Natural killer cell (primary cell): ENCODE results near the gene GALNT7. TPM values are rescaled to one million over a fixed set of nuclear protein-coding genes. Genes with fewer than 3 reads are reported as not detected.

ENCODE experiments used
- ATAC-seq, 3 donors: fragments of 150-1000 bp in 2 of 3; fragments of 200-7000 bp in 1 of 3; cut with Tn5 transposase; 1 replicate in 1 of 3; 2 replicates in 2 of 3; pipeline ENCODE4 v1.10.0; 2021; ENCODE audit warnings: mild to moderate bottlenecking in 2 of 3, moderate library complexity in 2 of 3
- DNase-seq, 2 donors: peaks; one replicate each; pipeline versions ENCODE4 v3.0.0 to v3.0.0-alpha.2; 2013 to 2021; ENCODE audit warnings: mixed read lengths in 1 of 2
- H3K27ac ChIP-seq: one replicate; pipeline ENCODE4 v1.5.1; 2013; ENCODE audit warnings: mild to moderate bottlenecking, low read length
- H3K27me3 ChIP-seq: one replicate; pipeline ENCODE4 v1.6.1; 2013; ENCODE audit warnings: low read length; ENCODE audit not compliant: control insufficient read depth, insufficient read depth
- H3K36me3 ChIP-seq: one replicate; pipeline ENCODE4 v1.6.1; 2013; ENCODE audit warnings: low read length; ENCODE audit not compliant: control insufficient read depth, insufficient read depth
- H3K4me1 ChIP-seq: one replicate; pipeline ENCODE4 v1.6.1; 2013; ENCODE audit warnings: low read length; ENCODE audit not compliant: control insufficient read depth, insufficient read depth
- H3K4me3 ChIP-seq: one replicate; pipeline ENCODE4 v1.5.1; 2013; ENCODE audit warnings: low read length
- H3K9me3 ChIP-seq: one replicate; pipeline ENCODE4 v1.6.1; 2013; ENCODE audit warnings: low read length; ENCODE audit not compliant: control insufficient read depth, insufficient read depth
- H3K27ac Mint-ChIP-seq, 2 donors: one replicate each; pipeline ENCODE4 v1.8.0; 2022; ENCODE audit warnings: mild to moderate bottlenecking in 2 of 2, mixed read lengths in 2 of 2, moderate library complexity in 1 of 2
- H3K27me3 Mint-ChIP-seq, 2 donors: one replicate each; pipeline ENCODE4 v1.8.0; 2022; ENCODE audit warnings: low read depth in 2 of 2, mixed read lengths in 2 of 2
- H3K36me3 Mint-ChIP-seq: one replicate; pipeline ENCODE4 v1.8.0; 2022; ENCODE audit warnings: mixed read lengths
- H3K4me1 Mint-ChIP-seq, 2 donors: one replicate each; pipeline ENCODE4 v1.8.0; 2022; ENCODE audit warnings: mixed read lengths in 2 of 2
- H3K4me3 Mint-ChIP-seq: one replicate; pipeline ENCODE4 v1.8.0; 2022; ENCODE audit warnings: mild to moderate bottlenecking, moderate library complexity, mixed read lengths
- H3K9me3 Mint-ChIP-seq, 2 donors: one replicate each; pipeline ENCODE4 v1.8.0; 2022; ENCODE audit warnings: mixed read lengths in 2 of 2
- WGBS: methylation state at CpG from one replicate; pipeline ENCODE4 v1.1.7; 2013; ENCODE audit warnings: missing lambda C conversion rate; ENCODE audit not compliant: insufficient coverage; 5-methylcytosine and 5-hydroxymethylcytosine counted together
- intact Hi-C: fragments of 100-400 bp; cut with micrococcal nuclease; formaldehyde crosslinking; loops from one replicate; pipeline ENCODE4 v1.14.2; 2022
- total RNA-seq, 4 donors: library from RNA; stranded (reverse); fragments of 120-200 nt in 1 of 4; gene quantifications; one replicate each; pipeline versions ENCODE4 v1.2.3 to v1.2.4, GENCODE V29; 2013 to 2022
- TF ChIP-seq, protein P1 (sequence below): fragments of 200-600 bp; IDR thresholded peaks from one replicate; pipeline ENCODE4 v1.8.0; 2022; ENCODE audit warnings: antibody characterized with exemption

GALNT7 gene
- total RNA-seq, 3 donors from 2014 or later (not counting 1 experiment from before 2014, with no cell fraction given), result 10.9 to 20.8 (median 15.6) TPM

DNA sequence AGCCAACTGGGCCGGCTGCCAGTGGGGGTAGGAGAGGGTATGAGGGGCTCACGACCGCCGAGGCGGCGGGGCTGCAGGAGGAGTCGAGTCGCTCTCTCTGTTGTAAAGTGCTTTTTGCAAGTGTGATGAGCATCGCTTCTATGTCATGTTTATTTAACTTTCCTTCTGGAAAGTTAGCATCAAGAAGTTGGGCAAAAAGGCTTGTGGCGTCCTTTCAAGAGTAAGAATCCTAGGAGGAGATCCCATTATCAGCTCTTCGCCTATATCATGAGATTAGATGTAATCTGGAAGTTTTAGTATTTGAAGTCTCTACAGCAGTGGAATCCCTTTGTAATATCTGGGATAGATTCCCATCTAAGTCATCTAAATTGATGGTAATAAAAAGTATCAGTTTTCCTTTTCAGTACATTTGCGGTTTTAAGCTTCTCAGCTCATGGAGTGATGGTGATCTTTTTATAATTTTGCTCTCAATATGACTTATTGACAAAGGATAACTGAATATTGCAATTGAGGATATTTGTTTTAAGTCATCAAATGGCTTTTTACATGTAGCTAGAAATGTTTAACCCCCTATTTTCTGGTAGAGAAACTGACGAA is 1.7 kb downstream of the GALNT7 start:
- 12% methylated on average over 12 of the region's 13 CpGs for WGBS
- Histone ChIP-seq H3K27me3 (no peaks in the 10 kb centered on the region), H3K36me3 (no peaks in the 10 kb centered on the region), H3K4me3 (peak overlapping the region; percentile 51), H3K9me3 (no peaks in the 10 kb centered on the region), H3K27ac (peak overlapping the region; percentile 64), H3K4me1 (peaks cover 16% of the 10 kb centered on the region)
- Mint-ChIP-seq H3K9me3 (no peaks in the 10 kb centered on the region), H3K27me3 (no peaks in the 10 kb centered on the region), H3K4me1 (peaks cover 42 to 58% of the 10 kb centered on the region in 2 donors), H3K27ac (peak overlapping the region; percentile 81 to 83), H3K4me3 (peak overlapping the region; percentile 92), H3K36me3 (no peaks in the 10 kb centered on the region)
- peak in 1 of 2 donors; percentile 46 for DNase-seq
- TF ChIP-seq, protein P1, sequence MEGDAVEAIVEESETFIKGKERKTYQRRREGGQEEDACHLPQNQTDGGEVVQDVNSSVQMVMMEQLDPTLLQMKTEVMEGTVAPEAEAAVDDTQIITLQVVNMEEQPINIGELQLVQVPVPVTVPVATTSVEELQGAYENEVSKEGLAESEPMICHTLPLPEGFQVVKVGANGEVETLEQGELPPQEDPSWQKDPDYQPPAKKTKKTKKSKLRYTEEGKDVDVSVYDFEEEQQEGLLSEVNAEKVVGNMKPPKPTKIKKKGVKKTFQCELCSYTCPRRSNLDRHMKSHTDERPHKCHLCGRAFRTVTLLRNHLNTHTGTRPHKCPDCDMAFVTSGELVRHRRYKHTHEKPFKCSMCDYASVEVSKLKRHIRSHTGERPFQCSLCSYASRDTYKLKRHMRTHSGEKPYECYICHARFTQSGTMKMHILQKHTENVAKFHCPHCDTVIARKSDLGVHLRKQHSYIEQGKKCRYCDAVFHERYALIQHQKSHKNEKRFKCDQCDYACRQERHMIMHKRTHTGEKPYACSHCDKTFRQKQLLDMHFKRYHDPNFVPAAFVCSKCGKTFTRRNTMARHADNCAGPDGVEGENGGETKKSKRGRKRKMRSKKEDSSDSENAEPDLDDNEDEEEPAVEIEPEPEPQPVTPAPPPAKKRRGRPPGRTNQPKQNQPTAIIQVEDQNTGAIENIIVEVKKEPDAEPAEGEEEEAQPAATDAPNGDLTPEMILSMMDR, result no peak
- intact Hi-C loops, result no loop called here
- ATAC-seq, result no peak

DNA sequence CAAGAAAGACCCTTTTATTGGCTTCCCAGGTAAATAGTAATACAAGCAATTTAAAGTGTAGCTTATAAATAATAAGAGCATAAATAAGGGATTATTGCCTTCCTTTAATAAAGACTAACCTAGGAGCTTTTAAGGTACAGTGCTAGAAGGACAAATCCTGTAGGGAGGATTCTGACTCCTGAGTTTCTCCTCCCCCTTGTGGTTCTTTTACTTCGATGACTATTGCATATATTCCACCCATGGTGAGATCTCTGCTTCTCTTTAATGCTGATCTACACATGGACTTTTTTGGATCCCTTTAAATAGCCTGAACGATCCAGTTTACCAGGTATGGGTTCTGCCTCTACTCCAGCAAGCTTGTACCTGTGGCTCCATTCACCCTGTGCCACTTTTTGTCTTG is 2.5 kb downstream of the GALNT7 start:
- Mint-ChIP-seq H3K36me3 (no peaks in the 10 kb centered on the region), H3K27ac (peak overlapping the region in 1 of 2 donors; percentile 83), H3K4me3 (peak overlapping the region; percentile 92), H3K27me3 (no peaks in the 10 kb centered on the region), H3K4me1 (peaks cover 50 to 62% of the 10 kb centered on the region in 2 donors), H3K9me3 (no peaks in the 10 kb centered on the region)
- ATAC-seq (no peak), DNase-seq (peak in 1 of 2 donors; percentile 26)
- no peak overlapping the region for H3K27ac ChIP-seq
- no peaks in the 10 kb centered on the region for H3K36me3 ChIP-seq
- H3K27me3 ChIP-seq, result no peaks in the 10 kb centered on the region
- WGBS, result 37% methylated on average over 2 of the region's 2 CpGs
- peaks cover 16% of the 10 kb centered on the region for H3K4me1 ChIP-seq
- H3K9me3 ChIP-seq, result no peaks in the 10 kb centered on the region
- no peak overlapping the region for H3K4me3 ChIP-seq
- intact Hi-C loops, result no loop called here
- TF ChIP-seq, protein P1, result no peak

DNA sequence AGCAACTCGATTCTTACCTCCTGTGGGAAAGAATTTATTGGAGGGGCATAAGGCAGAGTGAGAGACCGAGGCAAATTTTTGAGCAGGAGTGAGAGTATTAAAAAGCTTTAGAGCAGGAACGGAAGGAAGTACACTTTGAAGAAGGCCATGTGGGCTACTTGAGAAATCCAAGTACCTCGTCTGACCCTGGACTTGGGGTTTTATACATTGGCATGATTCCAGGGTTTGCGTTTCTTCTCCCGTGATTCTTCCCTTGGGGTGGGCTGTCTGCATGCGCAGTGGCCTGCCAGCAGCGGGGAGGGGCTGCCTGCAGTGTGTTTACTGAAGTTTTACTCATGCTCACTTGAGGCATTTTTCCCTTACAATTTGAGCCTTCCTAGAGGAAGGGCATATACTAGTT is 3.4 kb downstream of the GALNT7 start:
- ATAC-seq (no peak), DNase-seq (no peak)
- H3K4me1 ChIP-seq, result peaks cover 16% of the 10 kb centered on the region
- intact Hi-C loops, result no loop called here
- H3K4me3 ChIP-seq, result no peak overlapping the region
- WGBS, result 56% methylated on average over 7 of the region's 8 CpGs
- TF ChIP-seq, protein P1, result no peak
- Mint-ChIP-seq H3K4me3 (peak overlapping the region; percentile 92), H3K9me3 (no peaks in the 10 kb centered on the region), H3K36me3 (no peaks in the 10 kb centered on the region), H3K4me1 (peaks cover 59 to 65% of the 10 kb centered on the region in 2 donors), H3K27ac (peak overlapping the region in 1 of 2 donors; percentile 50), H3K27me3 (no peaks in the 10 kb centered on the region)
- no peaks in the 10 kb centered on the region for H3K9me3 ChIP-seq
- no peaks in the 10 kb centered on the region for H3K27me3 ChIP-seq
- H3K36me3 ChIP-seq, result no peaks in the 10 kb centered on the region
- H3K27ac ChIP-seq, result no peak overlapping the region

DNA sequence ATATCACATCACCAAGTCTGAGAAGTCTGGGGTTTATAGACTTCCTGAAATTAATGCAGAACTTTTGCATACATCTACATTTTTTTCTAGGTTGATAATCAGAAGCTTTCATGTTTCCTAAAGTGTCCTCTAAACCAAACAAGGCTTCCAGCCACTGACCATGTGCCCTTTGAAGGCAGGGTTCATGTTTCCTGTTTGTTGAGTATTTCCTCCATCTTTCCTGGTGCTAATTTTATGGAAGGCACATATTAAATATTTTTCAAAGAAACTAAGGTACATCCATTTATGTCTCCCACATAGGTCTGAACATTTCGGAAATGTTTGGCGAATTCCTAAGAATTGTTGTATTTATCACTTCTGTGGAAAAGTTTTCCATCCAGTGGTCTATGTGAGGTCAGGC is 5.6 kb downstream of the GALNT7 start:
- H3K4me1 Mint-ChIP-seq, result peaks cover 55 to 57% of the 10 kb centered on the region in 2 donors
- no peaks in the 10 kb centered on the region for H3K9me3 ChIP-seq
- no peaks in the 10 kb centered on the region for H3K9me3 Mint-ChIP-seq
- no peak overlapping the region for H3K4me3 Mint-ChIP-seq
- no peak overlapping the region for H3K27ac Mint-ChIP-seq
- no peak overlapping the region for H3K27ac ChIP-seq
- DNase-seq, result no peak
- H3K36me3 ChIP-seq, result no peaks in the 10 kb centered on the region
- no peak overlapping the region for H3K4me3 ChIP-seq
- no peaks in the 10 kb centered on the region for H3K27me3 Mint-ChIP-seq
- TF ChIP-seq, protein P1, result no peak
- WGBS, result no CpG with 5 or more reads among the region's 2 CpGs
- H3K36me3 Mint-ChIP-seq, result no peaks in the 10 kb centered on the region
- peaks cover 10% of the 10 kb centered on the region for H3K4me1 ChIP-seq
- intact Hi-C loops, result no loop called here
- ATAC-seq, result no peak
- no peaks in the 10 kb centered on the region for H3K27me3 ChIP-seq
